Stimulated activated effector memory CD8-positive, alpha-beta T cell treated with anti-CD3 and anti-CD28 coated beads, Interleukin-12 subunit alpha, Interleukin-12 subunit beta, amount 100 ng/mL, for 72 hours (primary cell): ENCODE measurements around the gene ICE2.

Experiments
- ATAC-seq: fragments of 150-1000 bp; cut with Tn5 transposase; 2 replicates; pipeline ENCODE4 v1.10.0; 2021
- DNase-seq, 2 donors: peaks; one replicate each; pipeline ENCODE4 v3.0.0; 2021 to 2022; ENCODE audit warnings: low spot score in 2 of 2
- H3K27ac Mint-ChIP-seq: one replicate; pipeline ENCODE4 v1.8.0; 2022; ENCODE audit warnings: mild to moderate bottlenecking, mixed read lengths
- H3K36me3 Mint-ChIP-seq: one replicate; pipeline ENCODE4 v1.8.0; 2022; ENCODE audit warnings: mild to moderate bottlenecking, mixed read lengths
- H3K4me1 Mint-ChIP-seq: one replicate; pipeline ENCODE4 v1.8.0; 2022; ENCODE audit warnings: mixed read lengths
- H3K4me3 Mint-ChIP-seq: one replicate; pipeline ENCODE4 v1.8.0; 2022; ENCODE audit warnings: mild to moderate bottlenecking, mixed read lengths
- H3K9me3 Mint-ChIP-seq: one replicate; pipeline ENCODE4 v1.8.0; 2022; ENCODE audit warnings: mixed read lengths

Gene ICE2

DNA sequence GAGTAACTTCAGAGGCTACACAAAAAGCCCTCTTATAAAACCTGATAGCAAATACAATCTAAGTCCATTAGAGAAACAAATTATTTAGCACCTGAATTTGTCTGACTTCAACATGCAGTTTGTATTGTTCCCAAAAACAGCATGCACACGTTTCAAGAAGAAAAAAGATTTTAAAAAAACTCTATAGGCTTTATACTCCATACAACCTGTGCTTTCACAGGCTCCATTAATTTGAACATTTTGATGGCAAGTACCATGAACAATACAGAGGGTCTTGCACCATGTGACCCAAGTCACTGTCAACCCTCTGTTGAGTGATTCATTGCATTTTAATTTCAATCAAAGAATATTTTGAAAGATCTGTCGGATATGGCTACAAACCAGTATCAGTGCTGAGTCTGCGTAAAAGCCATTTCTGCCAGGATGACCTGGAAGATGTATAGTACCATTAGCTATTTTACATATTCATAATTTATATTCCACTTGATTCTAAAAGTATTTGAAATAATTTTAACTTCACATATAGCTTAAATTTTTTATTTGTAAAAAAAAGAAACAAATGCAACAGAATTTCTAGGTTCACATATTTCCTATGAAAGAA, 94.3 kb downstream of the ICE2 start:
- Mint-ChIP-seq H3K36me3 (peaks cover 78% of the 10 kb centered on the region), H3K9me3 (no peaks in the 10 kb centered on the region), H3K4me1 (peaks cover 52% of the 10 kb centered on the region), H3K4me3 (no peak overlapping the region), H3K27ac (no peak overlapping the region)
- DNase-seq: no peak
- no peak for ATAC-seq

DNA sequence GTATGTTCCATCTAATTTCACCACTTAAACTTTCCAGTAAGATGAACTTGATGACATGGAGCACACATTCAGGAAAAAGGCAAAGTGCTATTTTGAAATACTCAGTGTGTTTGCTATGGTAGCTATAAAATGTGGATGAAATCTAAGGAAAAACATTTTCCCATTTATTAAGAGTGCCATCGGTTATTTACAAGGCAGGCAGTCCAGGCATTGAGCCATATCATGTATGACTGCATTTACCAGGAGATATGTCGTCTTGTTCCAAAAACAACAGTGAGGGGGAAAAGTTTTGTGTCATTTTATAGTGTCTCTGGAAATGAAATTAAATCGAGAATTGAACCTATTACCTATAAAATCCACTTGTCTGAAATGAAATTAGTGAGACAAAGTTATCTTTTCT, 94.9 kb downstream of the ICE2 start:
- no peak for DNase-seq
- Mint-ChIP-seq H3K4me3 (no peak overlapping the region), H3K36me3 (peaks cover 83% of the 10 kb centered on the region), H3K9me3 (no peaks in the 10 kb centered on the region), H3K27ac (no peak overlapping the region), H3K4me1 (peaks cover 46% of the 10 kb centered on the region)
- ATAC-seq: no peak

DNA sequence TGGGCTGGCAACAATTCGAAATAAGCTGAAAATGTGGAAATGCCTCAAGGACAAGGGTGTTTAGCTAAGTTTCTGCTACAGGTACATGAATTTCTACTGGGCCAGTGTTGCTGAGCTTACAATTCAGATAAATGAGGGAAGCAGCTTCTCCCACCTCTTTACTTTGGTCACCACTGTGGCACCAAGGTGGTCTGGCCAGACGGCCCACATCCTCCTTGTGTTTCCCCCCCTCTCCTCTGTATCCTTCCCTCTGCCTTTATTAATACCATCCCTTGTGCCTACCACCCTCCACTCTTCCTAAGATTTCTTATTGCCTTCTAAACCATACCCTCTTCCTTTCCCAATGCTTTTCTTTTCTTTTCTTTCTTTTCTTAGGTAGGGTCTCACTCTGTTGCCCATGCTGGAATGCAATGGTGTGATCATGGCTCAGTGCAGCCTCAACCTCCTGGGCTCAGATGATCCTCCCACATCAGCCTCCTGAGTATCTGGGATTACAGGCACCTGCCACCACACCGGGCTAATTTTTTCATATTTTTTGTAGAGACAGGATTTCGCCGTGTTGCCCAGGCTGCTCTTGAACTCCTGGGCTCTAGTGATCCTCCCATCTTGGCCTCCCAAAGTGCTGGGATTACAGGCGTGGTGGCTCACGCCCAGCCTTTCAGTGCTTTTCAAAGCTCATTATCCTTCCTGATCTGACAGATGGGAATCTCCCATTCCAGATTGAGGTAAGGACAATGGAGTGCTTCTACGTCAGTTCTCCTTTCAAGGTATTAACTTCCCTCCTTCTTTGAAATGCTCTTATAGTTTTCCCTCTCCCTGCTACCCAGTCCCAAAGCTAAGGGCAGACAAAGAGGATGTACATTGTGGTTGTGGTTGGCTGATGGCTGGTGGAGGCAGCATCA, 95.9 kb downstream of the ICE2 start:
- peak overlapping the region; percentile 9 for H3K27ac Mint-ChIP-seq
- peaks cover 84% of the 10 kb centered on the region for H3K36me3 Mint-ChIP-seq
- no peak overlapping the region for H3K4me3 Mint-ChIP-seq
- DNase-seq: no peak
- no peak for ATAC-seq
- peaks cover 37% of the 10 kb centered on the region for H3K4me1 Mint-ChIP-seq
- no peaks in the 10 kb centered on the region for H3K9me3 Mint-ChIP-seq

DNA sequence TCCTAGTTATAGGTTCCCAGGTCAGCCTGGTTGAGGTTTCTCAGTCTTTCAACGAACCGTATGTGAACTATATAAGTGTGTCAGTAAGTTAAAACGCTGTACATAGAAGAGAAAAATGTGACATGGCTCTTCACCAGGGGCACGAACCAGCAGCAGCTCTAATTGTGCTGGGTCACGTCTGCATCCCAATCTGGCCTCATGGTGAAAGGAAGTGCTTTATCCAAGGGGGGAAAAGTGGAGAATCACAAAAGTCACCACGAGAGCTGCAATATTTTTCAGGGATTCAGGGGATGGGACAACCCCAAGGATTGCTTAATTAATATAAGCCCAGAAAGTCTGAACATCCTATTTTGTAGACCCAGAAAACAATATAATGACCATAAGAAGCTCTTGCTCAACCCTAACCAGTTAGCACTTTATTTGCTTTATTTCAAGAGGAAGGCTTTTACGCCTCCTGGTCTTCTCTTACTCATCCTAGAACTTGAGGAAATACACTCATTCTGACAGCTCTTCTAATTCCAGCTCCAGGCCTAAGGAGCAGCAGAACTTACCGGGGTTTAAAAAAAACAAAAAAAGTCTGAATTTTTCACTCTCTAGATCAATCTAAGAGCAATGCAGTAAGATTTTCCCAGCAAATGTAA, 97.7 kb downstream of the ICE2 start:
- Mint-ChIP-seq H3K4me1 (peaks cover 31% of the 10 kb centered on the region), H3K36me3 (peaks cover 99% of the 10 kb centered on the region), H3K27ac (no peak overlapping the region), H3K9me3 (no peaks in the 10 kb centered on the region), H3K4me3 (no peak overlapping the region)
- no peak for ATAC-seq
- no peak for DNase-seq

DNA sequence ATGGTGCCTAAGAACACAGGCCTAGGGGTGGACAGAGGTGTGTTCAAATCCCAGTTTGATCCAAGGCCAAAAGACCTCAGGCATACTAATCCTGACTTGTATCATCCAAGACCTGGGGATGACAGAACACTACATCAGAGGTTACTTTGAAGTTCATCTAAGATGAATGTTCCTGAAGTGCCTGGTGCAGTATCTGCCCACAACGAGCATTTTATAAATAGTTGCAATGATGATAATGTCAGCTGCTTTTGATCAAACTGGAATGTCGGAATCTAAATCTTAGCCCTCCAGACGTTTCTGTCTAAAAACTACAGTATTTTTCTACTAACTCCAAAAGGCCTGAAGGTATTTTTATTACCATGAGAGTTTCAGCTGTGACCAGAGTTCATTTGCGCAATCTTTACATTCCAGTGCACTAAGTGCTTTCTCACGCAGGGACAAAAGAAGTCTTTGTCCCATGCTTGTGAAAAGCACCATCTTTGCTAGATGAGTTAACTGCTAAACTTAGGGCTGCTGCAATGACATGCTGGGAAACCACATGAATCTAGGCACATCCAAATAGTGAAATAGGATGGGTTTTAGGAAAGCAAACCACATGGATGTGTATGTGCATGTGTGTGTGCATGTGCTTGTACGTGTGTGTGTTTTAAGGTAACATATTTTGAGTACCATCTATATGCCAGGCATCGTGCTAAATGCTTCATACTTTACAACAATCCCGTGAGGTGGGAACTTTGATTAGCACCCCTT, 99.2 kb downstream of the ICE2 start:
- H3K4me1 Mint-ChIP-seq: peaks cover 31% of the 10 kb centered on the region
- no peaks in the 10 kb centered on the region for H3K9me3 Mint-ChIP-seq
- peaks cover 99% of the 10 kb centered on the region for H3K36me3 Mint-ChIP-seq
- no peak for DNase-seq
- ATAC-seq: no peak
- no peak overlapping the region for H3K4me3 Mint-ChIP-seq
- H3K27ac Mint-ChIP-seq: no peak overlapping the region

DNA sequence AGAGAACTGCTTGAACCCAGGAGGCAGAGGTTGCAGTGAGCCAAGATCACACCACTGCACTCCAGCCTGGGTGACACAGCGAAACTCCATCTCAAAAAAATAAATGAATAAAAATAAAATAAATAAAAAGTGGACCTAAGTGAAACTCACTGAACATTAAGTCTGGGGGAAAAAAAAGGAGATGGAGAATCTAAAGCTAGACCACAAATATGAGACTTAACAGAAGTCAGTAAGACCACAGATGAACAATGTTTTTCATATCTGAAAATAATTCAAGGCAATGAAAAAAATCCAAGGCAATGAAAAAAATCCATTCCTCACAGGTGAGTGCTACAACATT, 99.8 kb downstream of the ICE2 start:
- H3K27ac Mint-ChIP-seq: no peak overlapping the region
- DNase-seq: no peak
- peaks cover 99% of the 10 kb centered on the region for H3K36me3 Mint-ChIP-seq
- H3K9me3 Mint-ChIP-seq: no peaks in the 10 kb centered on the region
- ATAC-seq: no peak
- H3K4me1 Mint-ChIP-seq: peaks cover 31% of the 10 kb centered on the region
- no peak overlapping the region for H3K4me3 Mint-ChIP-seq

DNA sequence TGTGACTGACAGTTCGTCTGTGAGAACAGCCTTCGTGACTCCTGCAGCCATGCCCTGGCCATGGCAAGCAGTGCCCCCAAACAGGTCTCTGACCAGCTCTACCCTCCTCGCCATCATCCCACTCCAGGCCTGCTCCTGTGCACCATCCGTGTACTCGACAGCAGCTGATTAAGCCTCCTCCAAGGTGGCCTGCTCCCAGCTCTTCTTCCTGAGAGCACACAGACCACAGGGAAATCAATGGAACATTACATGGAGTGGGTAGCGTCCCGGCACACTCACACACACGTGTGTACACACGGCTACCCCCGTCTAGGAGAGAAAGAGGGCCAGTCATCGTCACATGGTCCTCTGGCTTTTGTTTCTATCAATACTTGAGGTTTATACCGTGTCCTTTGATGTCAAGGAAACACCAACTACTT, 102.3 kb downstream of the ICE2 start:
- H3K4me3 Mint-ChIP-seq: no peak overlapping the region
- peaks cover 18% of the 10 kb centered on the region for H3K4me1 Mint-ChIP-seq
- ATAC-seq: no peak
- no peak for DNase-seq
- peaks cover 99% of the 10 kb centered on the region for H3K36me3 Mint-ChIP-seq
- H3K9me3 Mint-ChIP-seq: no peaks in the 10 kb centered on the region
- peak overlapping the region; percentile 74 for H3K27ac Mint-ChIP-seq

DNA sequence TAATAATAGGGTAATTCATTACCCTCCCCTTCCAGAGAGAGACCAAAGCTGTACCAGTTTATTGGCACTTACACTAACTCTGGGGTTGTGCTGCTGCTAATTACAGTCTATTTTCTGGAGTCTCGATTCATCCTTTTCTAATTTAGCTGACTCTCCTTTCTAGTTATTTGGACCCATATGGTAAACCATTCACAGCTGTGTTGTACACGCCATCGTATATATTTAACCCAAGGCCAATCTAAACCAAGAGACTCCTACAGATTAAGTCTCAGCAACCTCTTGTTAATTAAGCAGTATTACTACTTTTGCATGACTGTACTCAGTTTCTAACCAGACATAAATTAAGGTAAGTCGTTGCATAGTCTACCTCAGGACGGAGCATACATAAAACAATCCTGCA, 103.6 kb downstream of the ICE2 start:
- H3K36me3 Mint-ChIP-seq: peaks cover 99% of the 10 kb centered on the region
- ATAC-seq: no peak
- peaks cover 23% of the 10 kb centered on the region for H3K4me1 Mint-ChIP-seq
- no peak overlapping the region for H3K4me3 Mint-ChIP-seq
- H3K9me3 Mint-ChIP-seq: no peaks in the 10 kb centered on the region
- no peak for DNase-seq
- H3K27ac Mint-ChIP-seq: peak overlapping the region; percentile 74

DNA sequence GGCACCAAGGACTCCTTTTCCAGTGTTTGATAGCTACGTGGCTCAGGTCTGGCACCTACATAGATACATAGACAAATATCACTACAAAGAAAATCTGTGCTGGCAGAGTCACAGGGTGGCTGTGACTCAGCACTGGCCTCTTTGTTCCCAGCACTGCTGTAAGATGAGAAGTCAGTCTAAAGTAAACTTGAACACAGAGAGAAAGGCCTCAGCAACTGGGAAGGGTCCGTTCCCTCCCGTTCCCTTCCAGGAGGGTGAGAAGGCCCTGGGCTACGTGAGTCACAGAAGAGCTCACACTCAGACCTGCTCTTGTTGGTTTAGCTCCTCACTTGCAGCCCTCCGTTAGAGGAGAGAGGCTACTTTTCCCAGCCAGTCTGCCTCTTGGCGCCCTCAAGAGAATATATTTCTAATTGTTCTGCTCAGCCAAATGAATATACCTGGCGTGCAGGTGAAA, 104.3 kb downstream of the ICE2 start:
- Mint-ChIP-seq H3K27ac (peak overlapping the region; percentile 78), H3K9me3 (no peaks in the 10 kb centered on the region), H3K4me3 (no peak overlapping the region), H3K4me1 (peaks cover 29% of the 10 kb centered on the region), H3K36me3 (peaks cover 99% of the 10 kb centered on the region)
- ATAC-seq: peak; percentile 58
- DNase-seq: no peak

DNA sequence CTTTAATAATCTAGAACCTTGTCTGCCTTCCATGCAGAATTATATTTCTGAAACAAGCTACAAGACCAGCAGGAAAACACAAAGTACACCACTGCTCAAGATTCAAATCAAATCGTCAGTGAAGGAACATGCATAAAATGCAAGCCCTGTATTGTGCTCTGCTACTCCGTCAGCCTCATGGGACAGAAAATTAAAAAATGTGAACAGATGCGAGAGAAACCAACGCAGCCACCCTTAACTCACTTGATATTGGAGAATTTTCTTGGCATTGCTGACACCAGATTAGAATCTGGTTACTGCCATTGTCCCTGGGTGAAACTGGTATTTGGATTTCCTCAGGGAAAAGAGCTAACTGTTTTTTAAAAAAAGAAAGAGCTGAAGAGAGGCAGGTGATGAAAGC, 104.7 kb downstream of the ICE2 start:
- ATAC-seq (no peak), DNase-seq (no peak)
- Mint-ChIP-seq H3K27ac (peak overlapping the region; percentile 78), H3K4me1 (peaks cover 34% of the 10 kb centered on the region), H3K9me3 (no peaks in the 10 kb centered on the region), H3K4me3 (no peak overlapping the region), H3K36me3 (peaks cover 99% of the 10 kb centered on the region)

DNA sequence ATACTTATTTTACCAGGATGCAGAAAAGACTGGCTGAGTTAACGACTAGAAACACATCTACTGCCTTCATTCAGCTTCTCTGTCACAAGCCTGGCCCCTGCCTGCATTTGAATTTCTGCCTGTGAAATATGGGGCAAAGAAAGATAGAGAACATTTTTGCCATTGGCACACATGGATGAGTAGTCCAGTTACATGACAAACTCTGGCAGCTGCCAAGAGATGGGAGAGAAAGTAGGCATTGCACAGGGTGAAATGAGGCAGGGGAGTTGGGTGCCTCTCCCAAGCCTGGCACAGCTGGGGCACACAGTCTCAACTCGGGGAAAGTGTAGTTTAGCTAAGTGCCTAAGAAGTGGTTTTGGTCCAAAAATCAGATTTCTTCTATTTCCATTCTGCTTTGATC, 105.2 kb downstream of the ICE2 start:
- H3K27ac Mint-ChIP-seq: peak overlapping the region; percentile 78
- H3K4me3 Mint-ChIP-seq: no peak overlapping the region
- ATAC-seq (no peak), DNase-seq (no peak)
- peaks cover 35% of the 10 kb centered on the region for H3K4me1 Mint-ChIP-seq
- peaks cover 98% of the 10 kb centered on the region for H3K36me3 Mint-ChIP-seq
- H3K9me3 Mint-ChIP-seq: no peaks in the 10 kb centered on the region

DNA sequence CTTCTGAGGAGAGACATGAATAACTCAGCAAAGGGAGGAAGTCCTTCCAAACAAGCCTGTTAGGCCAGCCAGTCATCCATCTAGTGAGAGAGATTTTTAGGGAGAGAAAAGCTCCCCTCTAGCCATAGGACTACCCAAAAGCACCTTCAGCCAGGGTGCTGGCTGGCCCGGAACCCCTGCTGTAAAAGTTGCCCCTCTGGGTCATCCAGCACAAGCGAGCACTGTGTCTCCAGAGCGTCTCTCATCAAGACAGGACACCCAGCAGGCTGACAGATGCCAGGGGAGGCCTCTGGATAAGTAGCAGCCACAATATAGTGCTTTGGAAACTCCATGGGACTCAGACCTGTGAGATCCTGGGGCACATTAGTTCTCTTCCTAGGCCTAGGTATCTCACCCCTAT, 105.6 kb downstream of the ICE2 start:
- ATAC-seq (no peak), DNase-seq (no peak)
- H3K27ac Mint-ChIP-seq: peak overlapping the region; percentile 78
- H3K4me3 Mint-ChIP-seq: no peak overlapping the region
- H3K36me3 Mint-ChIP-seq: peaks cover 94% of the 10 kb centered on the region
- no peaks in the 10 kb centered on the region for H3K9me3 Mint-ChIP-seq
- H3K4me1 Mint-ChIP-seq: peaks cover 35% of the 10 kb centered on the region

DNA sequence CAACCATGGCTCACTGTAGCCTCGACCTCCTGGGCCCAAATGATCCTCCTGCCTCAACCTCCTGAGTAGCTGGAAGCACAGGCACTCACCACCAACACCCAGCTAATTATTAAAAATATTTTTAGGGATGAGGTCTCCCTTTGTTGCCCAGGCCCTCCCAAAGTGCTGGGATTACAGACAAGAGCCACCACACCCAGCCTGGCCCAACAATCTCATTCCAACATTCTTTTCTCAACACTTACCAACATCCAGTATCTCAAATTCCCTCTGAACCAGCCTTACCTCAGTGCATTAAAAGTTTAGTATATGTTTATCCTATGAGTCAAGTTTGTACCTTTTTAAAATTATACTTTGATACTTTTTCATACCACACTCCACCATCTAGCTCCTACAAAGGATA, 106.2 kb downstream of the ICE2 start:
- H3K27ac Mint-ChIP-seq: peak overlapping the region; percentile 78
- H3K4me3 Mint-ChIP-seq: no peak overlapping the region
- H3K9me3 Mint-ChIP-seq: no peaks in the 10 kb centered on the region
- H3K36me3 Mint-ChIP-seq: peaks cover 88% of the 10 kb centered on the region
- peaks cover 35% of the 10 kb centered on the region for H3K4me1 Mint-ChIP-seq
- no peak for ATAC-seq
- no peak for DNase-seq

DNA sequence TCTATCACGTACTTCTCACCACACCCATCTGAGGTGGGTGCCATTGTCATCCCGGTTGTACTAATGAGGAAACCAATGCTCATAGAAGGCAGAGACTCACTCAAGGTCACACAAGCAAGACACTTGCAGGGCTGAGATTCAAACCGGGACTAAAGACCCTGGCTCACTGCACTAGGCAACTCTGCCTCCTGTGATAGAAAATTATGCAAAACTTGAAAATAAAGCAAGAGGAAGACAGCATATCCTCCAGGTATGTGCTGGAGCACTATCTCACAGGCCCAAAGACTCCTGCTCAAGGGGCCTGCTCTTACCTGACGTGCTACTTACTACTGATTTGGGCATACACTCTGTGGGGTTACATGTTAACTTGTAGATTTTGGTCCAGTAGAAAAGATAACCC, 106.7 kb downstream of the ICE2 start:
- DNase-seq (no peak), ATAC-seq (no peak)
- Mint-ChIP-seq H3K4me3 (no peak overlapping the region), H3K27ac (peak overlapping the region; percentile 78), H3K9me3 (no peaks in the 10 kb centered on the region), H3K4me1 (peaks cover 35% of the 10 kb centered on the region), H3K36me3 (peaks cover 83% of the 10 kb centered on the region)
